ENCODE results near the gene EPC1. TPM values are rescaled to one million over a fixed set of nuclear protein-coding genes. Genes with fewer than 3 reads are reported as not detected.
"Not testable (repeated sequence)": the region's sequence is repeated elsewhere in the genome, so short reads cannot be mapped to it uniquely, and the experiment has no call there.

Gene EPC1
- total RNA-seq, 1 experiment from 2014 or later, result 94.9 TPM

GRCh38 chr10:32372000-32372875, 25.3 kb upstream of the EPC1 start:
- no peak for DNase-seq (ENCODE audit: low spot score)

GRCh38 chr10:32371101-32371500, 24.1 kb upstream of the EPC1 start:
- no peak for DNase-seq (ENCODE audit: low spot score)

- peak; percentile 78 for DNase-seq (ENCODE audit: low spot score)
Observed at GRCh38 chr10:32367793-32368453, 21.0 kb upstream of the EPC1 start.

- no peak for DNase-seq (ENCODE audit: low spot score)
Observed at GRCh38 chr10:32366588-32366987, 19.6 kb upstream of the EPC1 start.

GRCh38 chr10:32366111-32366510, 19.2 kb upstream of the EPC1 start:
- DNase-seq (ENCODE audit: low spot score), result no peak

- DNase-seq (ENCODE audit: low spot score), result not testable (repeated sequence)
Observed at GRCh38 chr10:32365404-32365803, 18.4 kb upstream of the EPC1 start.

GRCh38 chr10:32362571-32362970, 15.6 kb upstream of the EPC1 start:
- no peak for DNase-seq (ENCODE audit: low spot score)

GRCh38 chr10:32360884-32361283, 13.9 kb upstream of the EPC1 start:
- no peak for DNase-seq (ENCODE audit: low spot score)

- DNase-seq (ENCODE audit: low spot score), result no peak
Observed at GRCh38 chr10:32360241-32360640, 13.3 kb upstream of the EPC1 start.

- DNase-seq (ENCODE audit: low spot score), result no peak
Observed at GRCh38 chr10:32357056-32357735, 10.2 kb upstream of the EPC1 start.

GRCh38 chr10:32354690-32355089, 7.7 kb upstream of the EPC1 start:
- not testable (repeated sequence) for DNase-seq (ENCODE audit: low spot score)

GRCh38 chr10:32350811-32351350, 3.9 kb upstream of the EPC1 start:
- no peak for DNase-seq (ENCODE audit: low spot score)

- DNase-seq (ENCODE audit: low spot score), result no peak
Observed at GRCh38 chr10:32349968-32350738, 3.2 kb upstream of the EPC1 start.

- DNase-seq (ENCODE audit: low spot score), result no peak
Observed at GRCh38 chr10:32349199-32349585, 2.2 kb upstream of the EPC1 start.

- DNase-seq (ENCODE audit: low spot score), result no peak
Observed at GRCh38 chr10:32348297-32349198, 1.6 kb upstream of the EPC1 start.

- peak; percentile 28 for DNase-seq (ENCODE audit: low spot score)
Observed at GRCh38 chr10:32347363-32348022, 535 bp upstream of the EPC1 start.

- peak; percentile 95 for DNase-seq (ENCODE audit: low spot score)
Observed at GRCh38 chr10:32346134-32346550, 816 bp downstream of the EPC1 start.

- no peak for DNase-seq (ENCODE audit: low spot score)
Observed at GRCh38 chr10:32341596-32341995, 5.4 kb downstream of the EPC1 start.

GRCh38 chr10:32340596-32341180, 6.3 kb downstream of the EPC1 start:
- no peak for DNase-seq (ENCODE audit: low spot score)
